Activated T-cell treated with anti-CD3 and anti-CD28 coated beads, Interleukin-2, amount 50 U/mL, for 4 hours (primary cell): Measurements from ENCODE around the gene RAB40A. TPM values are rescaled to one million over a fixed set of nuclear protein-coding genes. Genes with fewer than 3 reads are reported as not detected.
A peak's percentile ranks its signal among the peaks of the same experiment; 100 is the strongest.
"Not testable (repeated sequence)": the region's sequence is repeated elsewhere in the genome, so short reads cannot be mapped to it uniquely, and the experiment has no call there.

Experiments used
- ATAC-seq, 2 donors: fragments of 200-7000 bp; cut with Tn5 transposase; one replicate each; pipeline ENCODE4 v1.10.0; 2021
- DNase-seq: peaks from one replicate; pipeline ENCODE4 v3.0.0-alpha.2; 2020
- H3K27me3 Mint-ChIP-seq: one replicate; pipeline ENCODE4 v1.8.0; 2021; ENCODE audit warnings: low read depth, mixed read lengths
- H3K36me3 Mint-ChIP-seq: one replicate; pipeline ENCODE4 v1.8.0; 2022; ENCODE audit warnings: mixed read lengths; ENCODE audit not compliant: insufficient read depth
- H3K4me1 Mint-ChIP-seq: one replicate; pipeline ENCODE4 v1.8.0; 2021; ENCODE audit warnings: low read depth, mixed read lengths
- H3K4me3 Mint-ChIP-seq: one replicate; pipeline ENCODE4 v1.8.0; 2021; ENCODE audit warnings: mild to moderate bottlenecking, moderate library complexity, mixed read lengths
- H3K9me3 Mint-ChIP-seq: one replicate; pipeline ENCODE4 v1.8.0; 2021; ENCODE audit warnings: mixed read lengths
- total RNA-seq, 3 donors: library from RNA; stranded (reverse); gene quantifications; one replicate each; pipeline ENCODE4 v1.2.1, GENCODE V29; 2021

Gene RAB40A
- total RNA-seq, 3 donors from 2014 or later: 0.13 to 0.14 TPM; not detected in 1

DNA sequence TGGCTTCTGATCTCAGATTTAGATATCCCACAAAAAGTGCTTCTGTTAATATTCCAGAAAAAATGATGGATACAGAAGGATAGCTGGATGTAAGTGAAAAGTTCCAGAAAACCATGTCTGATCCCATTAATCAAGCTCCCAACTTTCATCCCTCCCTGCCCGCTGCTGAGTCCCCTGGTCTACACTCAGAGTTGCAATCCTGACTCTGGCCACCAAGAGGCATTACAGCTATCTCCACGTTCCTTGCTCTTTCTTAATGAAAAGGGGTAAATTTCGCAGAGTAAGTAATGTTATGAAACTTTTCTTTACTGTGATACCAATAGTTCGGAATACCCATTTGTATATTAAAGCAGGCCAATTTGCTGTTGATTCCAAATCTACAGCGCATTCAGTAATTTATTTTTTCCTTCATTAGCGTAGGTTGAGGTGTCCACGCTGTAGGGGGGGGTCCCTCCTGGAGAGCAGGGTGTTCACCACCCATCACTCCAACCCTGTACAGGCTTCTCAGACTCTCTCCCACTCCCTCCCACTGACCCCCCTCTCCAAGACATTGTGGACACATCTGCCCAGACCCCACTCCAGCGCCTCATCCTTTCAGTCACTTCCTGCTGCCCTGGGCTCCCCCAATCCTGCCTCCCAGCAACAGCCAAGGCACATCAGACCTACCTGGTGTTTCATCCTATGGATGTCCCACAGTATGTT is 55.1 kb downstream of the RAB40A start:
- Mint-ChIP-seq H3K9me3 (no peaks in the 10 kb centered on the region), H3K36me3 (no peaks in the 10 kb centered on the region), H3K4me3 (peak overlapping the region; percentile 91), H3K4me1 (peaks cover 28% of the 10 kb centered on the region), H3K27me3 (no peaks in the 10 kb centered on the region)
- DNase-seq: peak; percentile 12
- ATAC-seq: peak; percentile 70 to 72

DNA sequence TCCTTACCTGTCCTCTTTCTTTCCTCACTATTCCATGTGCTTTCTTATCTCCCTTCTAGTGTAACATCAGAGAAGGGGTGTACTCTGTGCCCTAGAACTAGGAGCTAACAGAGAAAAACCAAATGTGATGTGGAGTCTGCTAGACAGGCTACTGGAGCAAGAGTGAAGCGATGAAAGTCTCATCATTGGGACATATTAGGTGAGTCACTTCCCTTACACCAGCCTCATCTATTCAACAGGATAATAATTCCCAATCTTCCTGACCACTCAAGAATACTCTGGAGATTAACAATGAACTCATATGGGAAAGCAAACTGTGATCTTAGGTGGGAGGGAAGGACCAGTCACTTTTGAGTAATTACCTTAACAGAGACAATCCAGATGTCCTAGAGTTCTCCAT is 58.1 kb downstream of the RAB40A start:
- DNase-seq (no peak), ATAC-seq (no peak)
- Mint-ChIP-seq H3K4me1 (peaks cover 32% of the 10 kb centered on the region), H3K36me3 (no peaks in the 10 kb centered on the region), H3K9me3 (no peaks in the 10 kb centered on the region), H3K27me3 (no peaks in the 10 kb centered on the region), H3K4me3 (no peak overlapping the region)

DNA sequence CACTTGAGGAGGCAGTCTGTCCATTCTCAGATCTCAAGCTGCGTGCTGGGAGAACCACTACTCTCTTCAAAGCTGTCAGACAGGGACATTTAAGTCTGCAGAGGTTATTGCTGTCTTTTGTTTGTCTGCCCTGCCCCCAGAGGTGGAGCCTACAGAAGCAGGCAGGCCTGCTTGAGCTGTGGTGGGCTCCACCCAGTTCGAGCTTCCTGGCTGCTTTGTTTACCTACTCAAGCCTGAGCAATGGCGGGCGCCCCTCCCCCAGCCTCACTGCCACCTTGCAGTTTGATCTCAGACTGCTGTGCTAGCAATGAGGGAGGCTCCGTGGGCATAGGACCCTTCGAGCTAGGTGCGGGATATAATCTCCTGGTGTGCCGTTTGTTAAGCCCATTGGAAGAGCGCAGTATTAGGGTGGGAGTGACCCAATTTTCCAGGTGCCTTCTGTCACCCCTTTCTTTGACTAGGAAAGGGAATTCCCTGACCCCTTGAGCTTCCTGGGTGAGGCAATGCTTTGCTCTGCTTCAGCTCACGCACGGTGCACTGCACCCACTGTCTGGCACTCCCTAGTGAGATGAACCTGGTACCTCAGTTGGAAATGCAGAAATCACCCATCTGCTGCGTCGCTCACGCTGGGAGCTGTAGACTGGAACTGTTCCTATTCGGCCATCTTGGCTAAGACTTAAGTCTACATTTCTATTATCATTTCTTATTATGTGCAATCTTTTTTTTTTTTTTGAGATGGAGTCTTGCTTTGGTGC is 59.1 kb downstream of the RAB40A start:
- H3K27me3 Mint-ChIP-seq, H3K9me3 Mint-ChIP-seq, ATAC-seq, DNase-seq, H3K36me3 Mint-ChIP-seq: not testable (repeated sequence)
- Mint-ChIP-seq H3K4me1 (peaks cover 32% of the 10 kb centered on the region), H3K4me3 (peak overlapping the region; percentile 45)

DNA sequence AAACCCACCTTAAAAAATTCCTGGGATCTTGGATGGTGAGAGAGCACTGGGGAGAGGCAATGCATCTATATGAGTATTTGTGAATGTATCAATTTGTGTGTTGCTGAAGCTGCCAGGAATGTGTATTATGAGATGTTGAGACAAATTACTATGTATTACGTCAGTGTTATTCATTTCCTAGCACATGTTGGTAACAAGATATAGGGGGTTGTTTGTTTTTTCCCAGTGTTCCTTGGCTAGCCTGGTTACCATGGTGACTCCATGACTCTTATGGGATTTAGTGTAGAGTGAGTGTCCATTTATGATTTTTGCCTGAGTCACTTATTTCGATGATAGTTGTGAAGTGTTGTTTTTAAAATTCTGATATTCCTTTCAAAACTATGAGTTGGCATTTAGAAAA is 65.6 kb downstream of the RAB40A start:
- Mint-ChIP-seq H3K4me3 (no peak overlapping the region), H3K4me1 (no peaks in the 10 kb centered on the region), H3K36me3 (no peaks in the 10 kb centered on the region), H3K9me3 (no peaks in the 10 kb centered on the region), H3K27me3 (no peaks in the 10 kb centered on the region)
- ATAC-seq (no peak), DNase-seq (no peak)

Other genes starting within 250 kb of the RAB40A start
- gene TCEAL5, start 242.7 kb downstream of the RAB40A start, total RNA-seq: not detected
- 10 to 100 TPM; 16.0 to 17.9 (median 16.5) TPM for gene BEX2, start 208.5 kb downstream of the RAB40A start, total RNA-seq
- not detected for gene TCEAL7, start 189.2 kb downstream of the RAB40A start, total RNA-seq
- gene TCEAL9, start 163.0 kb downstream of the RAB40A start, total RNA-seq: 1 to 10 TPM; 1.3 to 2.6 (median 1.8) TPM
- gene BEX3, start 143.0 kb downstream of the RAB40A start, total RNA-seq: 1 to 10 TPM; 6.8 to 9.1 (median 7.6) TPM
- 10 to 100 TPM; 10.6 to 14.7 (median 10.8) TPM for gene TCEAL4, start 66.0 kb upstream of the RAB40A start, total RNA-seq
- 1 to 10 TPM; 2.5 to 4.3 (median 2.5) TPM for gene TCEAL3, start 88.5 kb upstream of the RAB40A start, total RNA-seq
- gene TCEAL1, start 109.5 kb upstream of the RAB40A start, total RNA-seq: 1 to 10 TPM; 5.3 to 5.5 (median 5.4) TPM
- gene MORF4L2, start 167.2 kb upstream of the RAB40A start, total RNA-seq: 100 to 1,000 TPM; 196 to 207 (median 204) TPM
- not detected for gene TMEM31, start 191.4 kb upstream of the RAB40A start, total RNA-seq